Ishikawa (cell line): ENCODE measurements around the gene VPS25.

Experiments used
- CREB1 ChIP-seq: IDR thresholded peaks from 2 replicates; pipeline ENCODE4 v1.6.1; 2012; ENCODE audit warnings: low read depth
- EP300 ChIP-seq: IDR thresholded peaks from 2 replicates; pipeline ENCODE4 v1.6.1; 2012; ENCODE audit warnings: borderline replicate concordance
- MAX ChIP-seq: IDR thresholded peaks from 2 replicates; pipeline ENCODE4 v1.6.1; 2012
- NFIC ChIP-seq: IDR thresholded peaks from 2 replicates; pipeline ENCODE4 v1.6.1; 2012
- RAD21 ChIP-seq: IDR thresholded peaks from 2 replicates; pipeline ENCODE4 v1.6.1; 2012; ENCODE audit warnings: low read depth
- REST ChIP-seq: IDR thresholded peaks from 2 replicates; pipeline ENCODE4 v1.6.1; 2012; ENCODE audit warnings: low read depth, mild to moderate bottlenecking
- TAF1 ChIP-seq: IDR thresholded peaks from 2 replicates; pipeline ENCODE4 v1.6.1; 2012; ENCODE audit warnings: low read depth, mild to moderate bottlenecking
- TCF12 ChIP-seq: IDR thresholded peaks from 2 replicates; pipeline ENCODE4 v1.6.1; 2012; ENCODE audit warnings: low read depth
- TEAD4 ChIP-seq: IDR thresholded peaks from 2 replicates; pipeline ENCODE4 v1.6.1; 2012
- USF1 ChIP-seq: IDR thresholded peaks from 2 replicates; pipeline ENCODE4 v1.6.1; 2012
- ZBTB7A ChIP-seq: IDR thresholded peaks from 2 replicates; pipeline ENCODE4 v1.6.1; 2012; ENCODE audit warnings: low read depth

- no peak for TF ChIP-seq EP300
- TF ChIP-seq MAX = no peak
- TF ChIP-seq TAF1 = no peak
- TF ChIP-seq NFIC = no peak
- TF ChIP-seq REST = no peak
- no peak for TF ChIP-seq TEAD4
- TF ChIP-seq USF1 = no peak
- TF ChIP-seq TCF12 = no peak
- TF ChIP-seq ZBTB7A = no peak
- no peak for TF ChIP-seq RAD21
- TF ChIP-seq CREB1 = no peak
These were observed 13.1 kb upstream of the VPS25 start for GRCh38 chr17:42759982-42760651.
